MCF 10A (cell line): ENCODE data around the gene KCNS3. TPM values are rescaled to one million over a fixed set of nuclear protein-coding genes. Genes with fewer than 3 reads are reported as not detected.

Source experiments
- BruUV-seq: library from RNA; stranded (reverse); fragments of 400-500 nt; replicated peaks from 2 replicates; lab custom pipeline; 2021; lab: Mats Ljungman, UMichigan
- CTCF ChIA-PET: fragments of 300-600 bp; sonication (Branson Sonifier 250); formaldehyde crosslinking; extraction: SDS; loops from one replicate; lab custom pipeline; 2021; ENCODE audit warnings: antibody characterized with exemption, inconsistent platforms; lab: Yijun Ruan, JAX
- POLR2A ChIA-PET: fragments of 300-600, 350-650 bp; sonication (Branson Sonifier 250); formaldehyde crosslinking; extraction: SDS; loops from one replicate; lab custom pipeline; 2020; ENCODE audit warnings: antibody characterized with exemption, inconsistent platforms; lab: Yijun Ruan, JAX
- DNase-seq: peaks from one replicate; pipeline ENCODE4 v3.0.0-alpha.2; 2018; ENCODE audit not compliant: unreplicated experiment
- H3K27ac Mint-ChIP-seq: one replicate; pipeline ENCODE4 v1.8.0; 2022; ENCODE audit warnings: mild to moderate bottlenecking, low read depth, mixed read lengths; ENCODE audit not compliant: unreplicated experiment
- H3K27me3 Mint-ChIP-seq: one replicate; pipeline ENCODE4 v1.8.0; 2022; ENCODE audit warnings: mixed read lengths; ENCODE audit not compliant: insufficient read depth, unreplicated experiment
- H3K36me3 Mint-ChIP-seq: one replicate; pipeline ENCODE4 v1.8.0; 2022; ENCODE audit warnings: mild to moderate bottlenecking, moderate library complexity, mixed read lengths; ENCODE audit not compliant: insufficient read depth, unreplicated experiment
- H3K4me1 Mint-ChIP-seq: one replicate; pipeline ENCODE4 v1.8.0; 2022; ENCODE audit warnings: mixed read lengths; ENCODE audit not compliant: insufficient read depth, unreplicated experiment
- H3K4me3 Mint-ChIP-seq: one replicate; pipeline ENCODE4 v1.8.0; 2022; ENCODE audit warnings: mild to moderate bottlenecking, moderate library complexity, mixed read lengths; ENCODE audit not compliant: unreplicated experiment
- H3K9me3 Mint-ChIP-seq: one replicate; pipeline ENCODE4 v1.8.0; 2022; ENCODE audit warnings: mixed read lengths; ENCODE audit not compliant: unreplicated experiment
- CTCF ChIP-seq: fragments of 200-600 bp; IDR thresholded peaks from one replicate; pipeline ENCODE4 v1.8.0; 2022; ENCODE audit warnings: antibody characterized with exemption, mild to moderate bottlenecking; ENCODE audit not compliant: unreplicated experiment
- intact Hi-C: fragments of 100-400 bp; cut with micrococcal nuclease; formaldehyde crosslinking; loops from 2 replicates; pipeline ENCODE4 v1.14.1; 2022
- total RNA-seq: library from RNA; stranded (reverse); gene quantifications from 2 replicates; pipeline ENCODE4 v1.2.3, GENCODE V29; 2022

The KCNS3 gene
- total RNA-seq, 1 experiment from 2014 or later: 0.84 TPM

GRCh38 chr2:17979707-17980106 is 101.2 kb downstream of the KCNS3 start:
- H3K4me3 Mint-ChIP-seq: no peak overlapping the region
- H3K36me3 Mint-ChIP-seq: no peaks in the 10 kb centered on the region
- POLR2A ChIA-PET: no interaction called here
- CTCF ChIA-PET: no interaction called here
- no peak for DNase-seq
- BruUV-seq: no TSS peak
- no peaks in the 10 kb centered on the region for H3K27me3 Mint-ChIP-seq
- no peaks in the 10 kb centered on the region for H3K9me3 Mint-ChIP-seq
- intact Hi-C loops: loop anchor here (5.0 kb wide), 1 partner anchor 68 kb away; no protein-coding TSS in a partner anchor
- H3K27ac Mint-ChIP-seq: no peak overlapping the region
- H3K4me1 Mint-ChIP-seq: peaks cover 12% of the 10 kb centered on the region
- TF ChIP-seq CTCF: no peak

DNA sequence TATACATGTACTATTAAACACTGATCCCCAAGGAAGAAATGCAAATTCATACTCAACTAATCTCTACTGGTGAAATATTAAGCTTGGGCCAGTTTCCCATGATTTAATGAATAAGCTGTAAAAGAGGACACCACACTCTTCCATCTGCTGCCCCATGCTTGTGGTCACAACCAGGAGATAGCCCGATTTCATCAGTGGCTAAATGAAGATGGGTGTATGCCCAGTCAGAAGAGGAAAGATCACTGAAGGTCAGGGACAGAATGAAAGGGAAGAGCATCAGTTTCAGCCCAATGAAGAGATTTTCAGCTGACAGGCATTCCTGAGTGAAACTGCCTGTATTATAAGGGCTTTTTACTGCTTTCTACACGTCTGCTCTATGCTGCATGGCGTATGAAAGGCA is 103.5 kb downstream of the KCNS3 start:
- peaks cover 10% of the 10 kb centered on the region for H3K4me1 Mint-ChIP-seq
- peaks cover 6% of the 10 kb centered on the region for H3K36me3 Mint-ChIP-seq
- POLR2A ChIA-PET: no interaction called here
- H3K27ac Mint-ChIP-seq: no peak overlapping the region
- intact Hi-C loops: no loop called here
- no TSS peak for BruUV-seq
- H3K9me3 Mint-ChIP-seq: no peaks in the 10 kb centered on the region
- H3K4me3 Mint-ChIP-seq: no peak overlapping the region
- CTCF ChIA-PET: no interaction called here
- TF ChIP-seq CTCF: no peak
- peaks cover 16% of the 10 kb centered on the region for H3K27me3 Mint-ChIP-seq
- DNase-seq: no peak

Other genes with a start within 250 kb of the KCNS3 start
- gene SMC6, start 124.9 kb upstream of the KCNS3 start, total RNA-seq: 21.0 and 24.7 TPM in 2 replicates
- 13.5 and 19.8 TPM in 2 replicates for gene GEN1, start 124.5 kb upstream of the KCNS3 start, total RNA-seq
- gene MSGN1, start 62.2 kb upstream of the KCNS3 start, total RNA-seq: not detected in 2 replicates